ENCODE results near the gene AXL. TPM values are rescaled to one million over a fixed set of nuclear protein-coding genes. Genes with fewer than 3 reads are reported as not detected.

Gene AXL
- total and polyA plus RNA-seq, 2 of the 13 experiments (the other 11 are each of a cell fraction or from before 2014, with no cell fraction given) = 0.71 to 5.9 TPM

GRCh38 chr19:41239961-41240574 lies 21.0 kb downstream of the AXL start:
- Histone ChIP-seq H3K4me1 (ENCODE audit: insufficient read depth, low read length) (no peaks in the 10 kb centered on the region), H2AFZ (ENCODE audit: low read length) (no peak overlapping the region), H3K27ac (ENCODE audit: extremely low read length, insufficient read depth, low read length) (no peak overlapping the region), H4K20me1 (ENCODE audit: insufficient read depth, low read length) (no peaks in the 10 kb centered on the region), H3K9me3 (ENCODE audit: low read length) (no peaks in the 10 kb centered on the region), H3K4me3 (replicated peaks in 1 of 3; ENCODE audit: insufficient read depth in 1 of 3, low read depth in 2 of 3, low read length in 3 of 3) (no peak overlapping the region), H3K9ac (ENCODE audit: insufficient read depth, low read depth, low read length) (no peak overlapping the region), H3K36me3 (replicated peaks in 1 of 2; ENCODE audit: control insufficient read depth in 1 of 2, insufficient read depth in 2 of 2, low read length in 2 of 2) (no peaks in the 10 kb centered on the region), H3K4me2 (ENCODE audit: low read depth, low read length) (no peak overlapping the region), H3K27me3 (ENCODE audit: control insufficient read depth in 1 of 2, insufficient read depth in 2 of 2, low read length in 2 of 2) (no peaks in the 10 kb centered on the region), H3K79me2 (ENCODE audit: insufficient read depth, low read length) (no peaks in the 10 kb centered on the region)
- DNase-seq (ENCODE audit: low spot score) (no peak), ATAC-seq (no peak), FAIRE-seq (no peak)
- intact Hi-C loops (cut with micrococcal nuclease; ENCODE audit: unreplicated experiment) = no loop called here
- in situ Hi-C loops (cut with HindIII; ENCODE audit: extremely low pct_ligation_motif_present, low pct_unique_long_range_greater_than_20kb) = no loop called here
- CTCF ChIA-PET (ENCODE audit: low intra/inter-chr PET ratio, low total read pairs) = no interaction called here
- BruUV-seq (replicated peaks) = no TSS peak
- 87% methylated on average over 2 of the region's 2 CpGs for WGBS (ENCODE audit: low lambda C conversion rate)
- TF ChIP-seq ZSCAN12 (CRISPR knock-in tag; IDR thresholded peaks at IDR 0.05) = no peak
- TF ChIP-seq KDM3A (CRISPR knock-in tag; IDR thresholded peaks at IDR 0.05; ENCODE audit: low read depth) = no peak
- no peak for TF ChIP-seq ZNF3 (CRISPR knock-in tag; IDR thresholded peaks at IDR 0.05)
- no peak for TF ChIP-seq GABPA (IDR thresholded peaks at IDR 0.05; ENCODE audit: low read depth, low read length)
- no peak for TF ChIP-seq GABPA (CRISPR knock-in tag; IDR thresholded peaks at IDR 0.05; ENCODE audit: low read depth)
- no peak for TF ChIP-seq CREM (IDR thresholded peaks at IDR 0.05)
- TF ChIP-seq CREM (CRISPR knock-in tag; IDR thresholded peaks at IDR 0.05) = no peak
- TF ChIP-seq ZNF18 (CRISPR knock-in tag; IDR thresholded peaks at IDR 0.05; ENCODE audit: insufficient replicate concordance) = no peak
- TF ChIP-seq NFYC (CRISPR knock-in tag; IDR thresholded peaks at IDR 0.05) = no peak
- TF ChIP-seq PREB (CRISPR knock-in tag; IDR thresholded peaks at IDR 0.05) = no peak
- no peak for TF ChIP-seq ATAD3A (CRISPR knock-in tag; IDR thresholded peaks at IDR 0.05)
- no peak for TF ChIP-seq ZNF674 (CRISPR knock-in tag; IDR thresholded peaks at IDR 0.05; ENCODE audit: low read depth)
- no peak for TF ChIP-seq ZNF326 (CRISPR knock-in tag; IDR thresholded peaks at IDR 0.05; ENCODE audit: borderline replicate concordance)
- no peak for TF ChIP-seq ZNF614 (CRISPR knock-in tag; IDR thresholded peaks at IDR 0.05; ENCODE audit: borderline replicate concordance)
- TF ChIP-seq ZNF800 (CRISPR knock-in tag; IDR thresholded peaks at IDR 0.05) = no peak
- no peak for TF ChIP-seq ZNF850 (CRISPR knock-in tag; conservative IDR thresholded peaks at IDR 0.05)
- TF ChIP-seq NFIC (IDR thresholded peaks at IDR 0.05; ENCODE audit: low read length) = no peak
- TF ChIP-seq ZNF530 (CRISPR knock-in tag; IDR thresholded peaks at IDR 0.05; ENCODE audit: low read depth) = no peak
- no peak for TF ChIP-seq NFKB2 (CRISPR knock-in tag; IDR thresholded peaks at IDR 0.05; ENCODE audit: borderline replicate concordance)
- POLR2A ChIA-PET = no interaction called here

Data from HepG2 (cell line).